ENCODE measurements around the gene KCNT2. TPM values are rescaled to one million over a fixed set of nuclear protein-coding genes. Genes with fewer than 3 reads are reported as not detected.

KCNT2 gene
- total and polyA plus RNA-seq, 2 of the 8 experiments (the other 6 are each of a cell fraction or from before 2014, with no cell fraction given), result 2.3 to 10.2 TPM

DNA sequence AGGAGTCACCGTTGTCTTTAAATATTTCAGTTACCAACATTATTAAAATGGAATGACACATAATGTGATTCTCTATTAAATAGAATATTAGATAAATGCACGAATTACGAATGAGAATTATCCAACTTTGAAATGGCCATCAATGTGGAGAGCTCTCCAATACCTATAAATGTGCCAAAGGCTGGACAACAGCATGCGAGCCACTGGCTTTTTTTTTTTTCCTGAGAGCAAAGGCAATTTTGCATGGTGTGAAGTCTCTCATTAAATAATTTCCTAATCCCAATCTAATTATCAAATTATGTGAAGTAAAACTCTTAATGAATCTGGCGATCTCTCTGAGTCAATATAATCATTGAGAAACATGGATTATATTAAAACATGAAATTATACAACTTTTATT lies 113.5 kb downstream of the KCNT2 start:
- H4K5ac ChIP-seq (ENCODE audit: insufficient read length, low read depth, low read length), result no peak overlapping the region
- H3K9ac ChIP-seq (replicated peaks in 1 of 4; ENCODE audit: extremely low read depth in 1 of 4, low read depth in 3 of 4, low read length in 3 of 4), result no peak overlapping the region
- peaks cover 0 to 7% (median 0%) of the 10 kb centered on the region in 4 experiments; a peak in 2 of 8 replicates for H3K36me3 ChIP-seq (ENCODE audit: control insufficient read depth in 2 of 4, insufficient read depth in 4 of 4, low read length in 3 of 4)
- no peaks in the 10 kb centered on the region for H3K9me3 ChIP-seq (ENCODE audit: insufficient read depth in 2 of 2, low read depth in 1 of 2, low read length in 1 of 2)
- FAIRE-seq, result no peak
- no peak overlapping the region for H3K4me3 ChIP-seq (ENCODE audit: extremely low read depth in 1 of 4, insufficient read depth in 2 of 4, low read depth in 3 of 4, low read length in 4 of 4)
- H2AK5ac ChIP-seq (ENCODE audit: low read depth, low read length), result no peak overlapping the region
- CTCF ChIA-PET (ENCODE audit: partially characterized antibody), result interaction anchor here (0.6 kb wide), 1 partner anchor 658 kb away, joined by 3 read pairs; no protein-coding TSS in a partner anchor
- TF ChIP-seq CHD2 (IDR thresholded peaks at IDR 0.05; ENCODE audit: low read length) (no peak), POU5F1 (IDR thresholded peaks at IDR 0.05; ENCODE audit: low read depth, low read length) (no peak), SP2 (IDR thresholded peaks at IDR 0.05; ENCODE audit: low read length) (no peak)
- 91% methylated on average over 5 of the region's 5 CpGs; no CpG with 5 or more reads in 1 of the 2 experiments for WGBS, 2 experiments (ENCODE audit: extremely low coverage in 1 of 2, insufficient coverage in 1 of 2, insufficient read length in 1 of 2, insufficient replicate concordance in 2 of 2, low coverage in 1 of 2, low lambda C conversion rate in 2 of 2, missing lambda C conversion rate in 1 of 2)
- H3K79me2 ChIP-seq (ENCODE audit: control insufficient read depth in 1 of 2, insufficient read depth in 2 of 2, low read length in 2 of 2), result peaks cover 0 to 23% of the 10 kb centered on the region in 2 experiments; a peak in 2 of 4 replicates
- no peak overlapping the region for H2BK12ac ChIP-seq (ENCODE audit: low read depth, low read length)
- no peak overlapping the region for H4K8ac ChIP-seq (ENCODE audit: extremely low read depth, insufficient read depth, low read length)
- no peak overlapping the region for H3K23ac ChIP-seq (ENCODE audit: insufficient read length)
- peaks cover 0 to 3% of the 10 kb centered on the region in 2 experiments for H4K20me1 ChIP-seq (replicated peaks in 1 of 2; ENCODE audit: control insufficient read depth in 1 of 2, insufficient read depth in 2 of 2, low read length in 2 of 2)
- no peak overlapping the region for H3K4ac ChIP-seq (replicated peaks; ENCODE audit: insufficient read length, low read depth, low read length)
- DNase-seq (ENCODE audit: low read depth in 1 of 2, low spot score in 2 of 2), result no peak
- POLR2A ChIA-PET (ENCODE audit: partially characterized antibody), result no interaction called here
- H3K4me2 ChIP-seq (ENCODE audit: insufficient read depth in 1 of 2, low read depth in 2 of 2, low read length in 2 of 2), result no peak overlapping the region
- H2AFZ ChIP-seq (ENCODE audit: low read length), result no peak overlapping the region
- H3K27ac ChIP-seq (ENCODE audit: low read depth, low read length), result no peak overlapping the region
- H2BK5ac ChIP-seq (ENCODE audit: low read depth, low read length), result no peak overlapping the region
- H2BK120ac ChIP-seq (replicated peaks; ENCODE audit: low read depth, low read length), result no peak overlapping the region
- no peak overlapping the region for H2BK20ac ChIP-seq (ENCODE audit: low read length)
- H3K56ac ChIP-seq (replicated peaks; ENCODE audit: insufficient read length, low read depth, low read length), result no peak overlapping the region
- H2BK15ac ChIP-seq (ENCODE audit: low read length), result no peak overlapping the region
- no peak overlapping the region for H3K14ac ChIP-seq (ENCODE audit: insufficient read length)
- no peaks in the 10 kb centered on the region for H3K27me3 ChIP-seq (replicated peaks in 1 of 4; ENCODE audit: control insufficient read depth in 3 of 4, extremely low read depth in 1 of 4, insufficient read depth in 3 of 4, low read length in 3 of 4)
- H4K91ac ChIP-seq (replicated peaks; ENCODE audit: insufficient read length, low read length), result no peak overlapping the region
- no peaks in the 10 kb centered on the region for H3K23me2 ChIP-seq (ENCODE audit: low read depth, low read length)
- no peaks in the 10 kb centered on the region; the same call in 1 of the 2 replicates for H3K79me1 ChIP-seq (ENCODE audit: low read depth, low read length)
- no peak overlapping the region for H3K18ac ChIP-seq (ENCODE audit: extremely low read depth, low read length)
- H3K4me1 ChIP-seq (replicated peaks in 1 of 4; ENCODE audit: control insufficient read depth in 3 of 4, insufficient read depth in 4 of 4, low read length in 3 of 4), result no peaks in the 10 kb centered on the region

Data from H1 (cell line).